HG03439 (cell line): ENCODE results near the gene CLK3.
"Not testable (repeated sequence)": the region's sequence is repeated elsewhere in the genome, so short reads cannot be mapped to it uniquely, and the experiment has no call there.

Source experiments
- ATAC-seq: cut with Tn5 transposase; IDR thresholded peaks from one replicate; pipeline ENCODE4 v1.9.1; 2021; ENCODE audit warnings: mild to moderate bottlenecking, moderate library complexity; ENCODE audit not compliant: unreplicated experiment

Gene CLK3

DNA sequence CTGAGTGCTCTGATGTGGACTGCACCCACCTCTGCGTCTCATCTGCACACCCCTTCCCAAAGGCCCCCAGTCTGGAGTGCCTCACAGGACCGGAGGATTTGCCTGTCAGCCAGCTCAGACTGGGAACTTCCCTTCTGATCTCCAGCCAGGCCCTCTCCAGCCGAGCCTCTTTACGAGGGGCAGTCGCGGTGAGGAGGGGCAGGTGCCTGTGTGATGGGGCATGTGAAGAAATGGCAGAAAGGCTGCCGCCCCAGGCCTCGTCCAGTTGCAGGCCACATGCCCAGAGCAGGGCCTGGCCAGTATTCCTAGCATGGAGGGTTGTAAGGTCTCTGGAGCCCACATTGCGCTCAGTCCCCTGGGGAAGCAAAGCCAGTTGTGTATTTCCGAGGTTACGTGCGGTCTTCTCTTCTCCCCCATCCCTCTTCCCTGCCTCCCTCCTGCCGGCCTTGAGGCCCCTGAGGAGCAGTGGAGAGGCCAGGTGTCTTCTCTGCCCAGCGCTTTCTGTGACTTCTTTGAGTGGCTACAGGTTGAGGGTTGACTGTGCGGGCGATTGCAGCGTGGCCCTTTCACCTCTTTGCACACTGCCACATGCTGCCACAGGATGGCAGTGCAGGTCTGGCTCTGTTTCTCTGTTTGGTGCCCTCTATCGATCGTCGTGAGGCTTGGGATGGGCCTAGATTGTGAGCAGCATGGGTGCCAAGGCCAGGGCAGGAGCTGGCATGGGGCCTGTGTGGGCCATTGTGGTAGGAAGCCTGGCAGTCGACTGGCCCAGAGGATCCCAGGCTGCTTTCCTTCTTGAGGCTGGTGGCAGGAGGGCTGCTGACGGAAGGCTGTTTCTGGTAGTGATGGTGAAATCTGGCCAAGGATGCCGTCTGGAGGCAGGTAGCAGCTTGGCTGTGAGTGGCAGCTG is 5.3 kb downstream of the CLK3 start:
- ATAC-seq: peak; percentile 46

DNA sequence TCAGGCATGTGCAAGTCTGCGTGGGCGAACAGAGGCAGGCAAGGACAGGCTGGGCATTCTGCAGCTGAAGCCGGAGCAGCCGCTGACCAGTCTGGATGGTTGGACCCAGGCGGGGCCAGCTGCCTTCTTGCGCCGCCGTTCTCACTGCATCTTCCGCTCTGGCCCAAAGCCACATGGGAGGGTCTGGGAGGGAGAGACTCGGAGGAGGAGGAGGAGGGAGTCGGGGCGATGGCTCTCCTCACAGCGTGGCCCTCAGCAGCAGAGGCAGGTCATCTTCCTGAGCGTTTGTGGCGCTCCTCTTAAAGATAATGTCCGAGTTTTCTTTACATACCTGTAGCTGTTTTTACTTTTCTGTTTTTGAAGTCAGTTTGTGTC is 5.9 kb downstream of the CLK3 start:
- ATAC-seq: no peak

DNA sequence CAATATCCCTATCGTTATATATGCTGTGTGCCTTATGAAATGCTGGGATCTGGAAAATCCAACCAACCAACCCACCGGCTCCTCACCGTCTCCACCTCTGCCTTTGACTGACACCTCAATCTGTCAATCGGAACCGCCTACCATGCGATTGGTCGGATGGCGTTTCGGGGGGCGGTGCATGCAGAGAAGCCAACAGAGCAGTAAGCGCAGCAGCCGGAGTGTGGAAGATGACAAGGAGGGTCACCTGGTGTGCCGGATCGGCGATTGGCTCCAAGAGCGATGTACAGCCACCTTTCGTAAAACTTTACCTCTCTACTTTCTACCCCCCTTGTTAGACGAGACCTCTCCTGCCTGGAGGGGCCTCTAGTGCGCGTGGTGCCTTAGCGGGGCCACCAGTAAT is 6.3 kb downstream of the CLK3 start:
- ATAC-seq: no peak

DNA sequence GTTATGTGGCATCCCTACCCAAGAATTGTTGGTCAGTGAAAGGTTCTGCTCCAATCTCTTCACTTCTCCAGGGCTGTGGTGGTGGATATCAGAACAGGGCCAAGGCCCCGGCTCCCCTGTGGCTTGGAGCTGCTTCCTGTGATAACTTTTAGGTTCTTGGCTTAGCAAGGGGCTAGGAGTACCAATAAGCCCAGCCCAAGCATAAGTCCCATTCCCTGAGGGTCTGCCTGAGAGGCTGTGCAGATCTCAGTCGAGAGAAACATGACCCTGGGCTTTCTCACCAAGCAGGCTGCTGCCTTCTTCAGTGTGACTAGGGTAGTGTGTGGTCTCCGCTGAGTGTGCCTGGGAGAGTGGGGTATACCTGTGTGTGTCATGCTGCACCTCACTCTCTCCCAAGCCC is 7.1 kb downstream of the CLK3 start:
- no peak for ATAC-seq

- no peak for ATAC-seq
Observed at GRCh38 chr15:74624020-74624602, 8.5 kb downstream of the CLK3 start.

DNA sequence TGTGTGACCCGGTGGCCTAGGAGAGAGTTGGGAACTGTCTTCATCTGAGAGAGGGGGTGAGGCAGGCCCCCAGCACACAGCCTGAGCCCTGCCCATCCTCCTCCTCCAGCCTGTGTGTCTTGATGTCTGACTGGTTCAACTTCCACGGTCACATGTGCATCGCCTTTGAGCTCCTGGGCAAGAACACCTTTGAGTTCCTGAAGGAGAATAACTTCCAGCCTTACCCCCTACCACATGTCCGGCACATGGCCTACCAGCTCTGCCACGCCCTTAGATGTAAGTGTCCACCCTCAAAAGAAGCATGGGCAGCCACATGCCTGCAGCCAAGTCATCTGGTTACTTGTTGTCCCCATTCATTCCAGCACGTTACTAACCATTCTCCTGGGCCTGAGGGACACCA is 10.1 kb downstream of the CLK3 start:
- no peak for ATAC-seq

- ATAC-seq: no peak
Observed at GRCh38 chr15:74626336-74626735, 10.7 kb downstream of the CLK3 start.

GRCh38 chr15:74626752-74627692 is 11.4 kb downstream of the CLK3 start:
- no peak for ATAC-seq

DNA sequence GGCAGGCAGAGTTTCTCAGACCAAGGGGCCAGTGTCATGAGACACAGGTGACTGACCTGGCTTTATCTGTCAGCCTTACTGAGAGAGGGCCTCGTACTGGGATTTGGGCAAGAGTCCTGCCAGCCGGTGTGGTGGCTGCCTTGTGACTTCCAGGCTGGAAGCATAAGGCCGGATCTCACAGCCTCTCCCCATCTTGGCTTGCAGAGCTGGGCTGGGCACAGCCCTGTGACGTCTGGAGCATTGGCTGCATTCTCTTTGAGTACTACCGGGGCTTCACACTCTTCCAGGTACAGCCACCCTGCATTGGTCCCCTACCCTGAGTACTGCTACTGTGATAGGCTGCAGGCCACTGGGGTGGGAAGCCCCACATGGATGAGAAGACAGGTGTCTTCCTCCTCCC is 12.1 kb downstream of the CLK3 start:
- no peak for ATAC-seq

DNA sequence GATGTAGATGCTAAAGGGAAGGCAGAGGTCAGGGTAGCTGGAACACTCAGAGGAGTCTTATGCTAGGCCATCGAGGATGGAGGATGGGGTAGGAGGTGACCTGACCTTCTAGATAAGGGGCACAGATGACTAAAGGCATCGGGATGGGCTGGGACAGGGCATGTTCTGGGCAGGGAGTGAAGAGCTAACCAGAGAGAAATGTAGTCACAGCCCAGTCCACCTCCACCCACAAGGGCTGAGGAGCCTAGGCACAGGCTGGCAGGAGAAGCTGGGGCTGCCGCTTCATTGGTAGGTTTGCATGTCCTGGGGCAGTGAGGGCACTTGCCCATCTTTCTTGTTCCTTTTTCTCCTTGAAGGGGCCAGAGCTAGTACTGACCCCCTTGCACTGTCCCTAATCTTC is 12.6 kb downstream of the CLK3 start:
- no peak for ATAC-seq

- no peak for ATAC-seq
Observed at GRCh38 chr15:74628949-74629348, 13.3 kb downstream of the CLK3 start.

- ATAC-seq: not testable (repeated sequence)
Observed at GRCh38 chr15:74629696-74630095, 14.1 kb downstream of the CLK3 start.

DNA sequence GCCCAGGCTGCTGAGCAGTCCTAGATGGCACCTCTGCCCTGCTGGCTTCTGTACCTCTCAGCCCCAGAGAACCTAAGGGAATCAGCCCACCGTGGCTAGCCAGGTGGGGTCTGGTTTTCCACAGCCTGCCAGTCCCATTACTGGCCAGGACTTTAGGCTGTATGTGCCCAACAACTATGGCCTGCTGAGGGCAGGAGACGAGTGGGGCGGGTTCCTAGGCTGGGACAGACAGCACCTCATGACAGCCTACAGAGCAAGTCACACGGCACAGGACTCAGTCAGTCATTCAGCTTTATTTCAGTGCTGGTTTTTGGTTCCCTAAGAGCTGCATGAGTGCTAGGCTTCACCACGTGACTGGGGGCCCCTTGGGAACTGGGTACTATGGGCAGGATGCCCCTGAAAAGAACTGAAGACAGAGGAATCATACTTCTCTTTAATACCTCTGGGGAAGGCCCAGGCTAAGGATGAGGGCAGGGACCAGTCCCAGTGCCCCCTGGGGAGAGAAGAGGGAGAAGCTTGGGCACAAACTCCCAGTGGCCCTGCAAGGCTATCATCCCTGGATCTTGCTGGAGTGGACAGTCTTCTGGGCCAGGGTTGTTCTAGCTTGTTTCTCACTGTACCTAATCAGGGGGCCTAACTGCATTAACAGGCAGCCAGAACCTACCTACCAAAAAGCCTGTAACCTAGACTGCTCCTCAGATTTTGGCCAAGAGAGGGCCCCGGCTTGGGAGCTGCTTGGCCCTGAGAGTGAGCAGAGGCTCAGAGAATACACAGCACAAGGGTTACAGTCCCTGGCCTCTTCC is 14.8 kb downstream of the CLK3 start:
- no peak for ATAC-seq

GRCh38 chr15:74631087-74631385 is 15.4 kb downstream of the CLK3 start:
- no peak for ATAC-seq

DNA sequence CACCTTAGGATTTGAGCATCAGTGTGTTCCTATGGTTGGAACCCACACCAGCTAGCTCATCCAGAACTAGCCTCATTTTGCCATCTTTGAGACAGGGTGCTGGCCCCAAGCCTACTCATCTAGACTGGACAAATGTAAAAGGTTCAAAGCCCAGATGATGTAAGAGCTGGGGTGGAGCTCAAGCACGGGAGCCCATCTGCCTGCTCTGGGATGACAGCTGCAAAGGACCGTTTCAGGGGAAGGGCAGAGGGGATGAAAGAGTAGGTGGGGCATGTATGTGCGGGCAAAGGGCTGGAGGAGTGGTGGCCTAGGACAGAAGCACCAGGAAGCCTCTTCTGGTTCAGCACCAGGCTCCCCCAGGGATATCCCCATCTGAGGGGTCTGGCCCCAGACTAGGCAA is 15.8 kb downstream of the CLK3 start:
- ATAC-seq: no peak

DNA sequence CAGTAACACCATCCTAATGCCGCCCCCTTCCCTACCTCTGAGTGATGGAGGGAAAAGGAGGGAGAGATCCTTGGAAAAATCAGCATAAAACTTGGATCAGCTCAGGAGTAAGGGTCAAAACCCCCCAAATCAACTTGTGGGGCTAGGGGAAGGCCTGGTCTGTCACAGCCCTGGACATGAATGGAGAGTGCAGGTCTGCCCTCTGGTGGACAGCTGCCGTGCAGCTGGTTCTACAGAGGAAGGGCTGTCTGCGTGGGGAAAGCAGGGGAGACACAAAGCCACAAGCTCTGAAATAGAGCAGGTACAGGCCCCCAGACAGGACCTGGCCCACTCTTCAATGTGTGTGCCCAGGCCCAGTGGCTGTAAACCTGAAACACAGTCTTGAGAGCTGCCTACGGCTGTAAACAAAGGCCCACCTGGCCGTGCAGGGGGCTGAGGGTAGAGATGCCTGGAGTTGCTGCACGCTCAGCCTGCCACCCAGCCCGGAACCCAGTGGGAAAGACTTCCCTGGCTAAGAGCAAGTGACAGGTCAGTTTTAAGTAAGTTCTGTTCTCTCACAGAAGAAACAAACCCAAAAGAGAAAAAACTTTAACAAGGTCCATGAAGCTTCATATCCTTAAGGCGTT is 16.4 kb downstream of the CLK3 start:
- ATAC-seq: no peak

GRCh38 chr15:74632601-74633000 is 17.0 kb downstream of the CLK3 start:
- no peak for ATAC-seq

DNA sequence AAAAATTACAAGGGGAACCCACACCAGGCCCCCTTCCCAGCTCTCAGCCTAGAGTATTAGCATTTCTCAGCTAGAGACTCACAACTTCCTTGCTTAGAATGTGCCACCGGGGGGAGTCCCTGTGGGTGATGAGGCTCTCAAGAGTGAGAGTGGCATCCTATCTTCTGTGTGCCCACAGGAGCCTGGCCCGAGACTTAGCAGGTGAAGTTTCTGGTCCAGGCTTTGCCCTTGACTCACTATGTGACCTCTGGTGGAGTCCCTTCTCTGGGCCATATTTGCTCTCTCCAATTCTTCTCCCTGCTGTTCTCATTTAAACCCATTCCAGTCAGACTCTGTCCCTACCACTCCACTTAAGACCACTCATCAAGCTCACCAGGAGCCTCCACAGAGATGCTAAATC is 18.1 kb downstream of the CLK3 start:
- ATAC-seq: no peak

DNA sequence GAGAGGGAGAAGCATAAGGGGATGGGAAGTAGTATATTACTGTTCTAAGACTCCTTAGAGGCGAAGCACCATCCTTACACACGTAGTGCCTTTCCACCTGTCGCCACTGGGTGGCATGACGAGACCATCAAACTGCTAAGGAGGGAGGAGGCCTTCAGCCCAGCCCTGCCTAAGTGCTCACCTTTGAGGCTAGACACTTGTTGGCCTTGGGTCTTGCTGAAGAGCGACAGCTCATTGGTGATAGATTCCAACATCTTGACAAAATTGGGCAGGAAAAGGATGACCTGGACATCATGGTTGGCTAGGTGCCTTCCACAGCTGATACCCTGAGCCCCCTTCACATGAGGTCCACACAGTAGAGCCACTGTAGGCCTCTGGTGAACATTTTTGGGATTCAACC is 19.6 kb downstream of the CLK3 start:
- no peak for ATAC-seq

- ATAC-seq: no peak
Observed at GRCh38 chr15:74636984-74637383, 21.3 kb downstream of the CLK3 start.
